Measurements from ENCODE around the gene SNRNP40.

DNA sequence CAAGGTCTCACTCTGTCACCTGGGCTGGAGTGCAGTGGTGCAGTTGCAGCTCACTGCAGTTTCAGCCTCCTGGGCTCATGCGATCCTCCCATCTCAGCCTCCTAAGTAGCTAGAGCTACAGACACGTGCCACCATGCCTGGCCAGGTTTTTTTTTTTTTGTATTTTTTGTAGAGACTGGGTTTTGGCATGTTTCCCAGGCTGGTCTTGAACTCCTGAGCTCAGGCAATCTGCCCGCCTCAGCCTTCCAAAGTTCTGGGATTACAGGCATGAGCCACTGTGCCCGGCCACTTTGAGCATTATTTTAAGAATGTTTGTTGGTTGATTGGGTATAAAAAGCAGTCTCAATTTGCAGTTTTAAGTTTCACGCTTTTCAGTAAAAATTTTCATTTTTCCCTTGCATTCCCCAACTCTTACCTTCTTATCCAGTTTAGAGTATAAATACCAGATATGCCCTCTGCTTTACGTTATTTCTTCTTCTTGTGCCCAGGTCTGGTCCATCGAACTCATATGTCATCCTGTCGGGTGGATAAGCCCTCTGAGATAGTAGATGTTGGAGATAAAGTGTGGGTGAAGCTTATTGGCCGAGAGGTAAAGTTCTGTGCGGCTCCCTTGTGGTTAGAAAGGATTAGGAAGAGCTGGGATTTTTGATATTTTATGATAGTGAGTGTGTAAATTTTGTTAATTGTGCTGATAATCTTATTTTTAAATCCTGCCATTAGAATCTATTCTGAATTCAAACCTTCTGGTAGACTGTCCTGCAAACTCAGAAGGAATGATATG lies 40.3 kb upstream of the SNRNP40 start:
- TF ChIP-seq, protein P1, sequence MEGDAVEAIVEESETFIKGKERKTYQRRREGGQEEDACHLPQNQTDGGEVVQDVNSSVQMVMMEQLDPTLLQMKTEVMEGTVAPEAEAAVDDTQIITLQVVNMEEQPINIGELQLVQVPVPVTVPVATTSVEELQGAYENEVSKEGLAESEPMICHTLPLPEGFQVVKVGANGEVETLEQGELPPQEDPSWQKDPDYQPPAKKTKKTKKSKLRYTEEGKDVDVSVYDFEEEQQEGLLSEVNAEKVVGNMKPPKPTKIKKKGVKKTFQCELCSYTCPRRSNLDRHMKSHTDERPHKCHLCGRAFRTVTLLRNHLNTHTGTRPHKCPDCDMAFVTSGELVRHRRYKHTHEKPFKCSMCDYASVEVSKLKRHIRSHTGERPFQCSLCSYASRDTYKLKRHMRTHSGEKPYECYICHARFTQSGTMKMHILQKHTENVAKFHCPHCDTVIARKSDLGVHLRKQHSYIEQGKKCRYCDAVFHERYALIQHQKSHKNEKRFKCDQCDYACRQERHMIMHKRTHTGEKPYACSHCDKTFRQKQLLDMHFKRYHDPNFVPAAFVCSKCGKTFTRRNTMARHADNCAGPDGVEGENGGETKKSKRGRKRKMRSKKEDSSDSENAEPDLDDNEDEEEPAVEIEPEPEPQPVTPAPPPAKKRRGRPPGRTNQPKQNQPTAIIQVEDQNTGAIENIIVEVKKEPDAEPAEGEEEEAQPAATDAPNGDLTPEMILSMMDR (IDR thresholded peaks at IDR 0.05), result no peak
- no peak for TF ChIP-seq POLR2A (IDR thresholded peaks at IDR 0.05)
